Osteocyte (in vitro differentiated cells): ENCODE measurements around the gene PTPRN2. TPM values are rescaled to one million over a fixed set of nuclear protein-coding genes. Genes with fewer than 3 reads are reported as not detected.

ENCODE experiments used
- DNase-seq: peaks from one replicate; pipeline ENCODE4 v3.0.0; 2021; ENCODE audit warnings: mixed read lengths; ENCODE audit not compliant: unreplicated experiment; ENCODE audit errors: extremely low spot score
- H3K27ac Mint-ChIP-seq: one replicate; pipeline ENCODE4 v1.8.0; 2021; ENCODE audit warnings: mild to moderate bottlenecking, mixed read lengths; ENCODE audit not compliant: unreplicated experiment
- H3K27me3 Mint-ChIP-seq: one replicate; pipeline ENCODE4 v1.8.0; 2021; ENCODE audit warnings: mixed read lengths; ENCODE audit not compliant: unreplicated experiment
- H3K36me3 Mint-ChIP-seq: one replicate; pipeline ENCODE4 v1.8.0; 2021; ENCODE audit warnings: mixed read lengths; ENCODE audit not compliant: unreplicated experiment
- H3K4me1 Mint-ChIP-seq: one replicate; pipeline ENCODE4 v1.8.0; 2021; ENCODE audit warnings: mixed read lengths; ENCODE audit not compliant: unreplicated experiment
- H3K4me3 Mint-ChIP-seq: one replicate; pipeline ENCODE4 v1.8.0; 2021; ENCODE audit warnings: mild to moderate bottlenecking, moderate library complexity, mixed read lengths; ENCODE audit not compliant: unreplicated experiment
- H3K9me3 Mint-ChIP-seq: one replicate; pipeline ENCODE4 v1.8.0; 2021; ENCODE audit warnings: mixed read lengths; ENCODE audit not compliant: unreplicated experiment
- total RNA-seq: library from RNA; stranded (reverse); gene quantifications from 2 replicates; pipeline ENCODE4 v1.2.1, GENCODE V29; 2021
- TF ChIP-seq, protein P1 (sequence below): fragments of 200-600 bp; sonication (generic); IDR thresholded peaks from 2 replicates; pipeline ENCODE4 v1.5.0; 2021; ENCODE audit warnings: antibody characterized with exemption, mild to moderate bottlenecking, moderate library complexity

PTPRN2 gene
- total RNA-seq, 1 donor from 2014 or later, result 0.59 TPM

GRCh38 chr7:157871681-157872080, 715.9 kb downstream of the PTPRN2 start:
- Mint-ChIP-seq H3K27ac (no peak overlapping the region), H3K4me1 (no peaks in the 10 kb centered on the region), H3K4me3 (no peak overlapping the region), H3K36me3 (no peaks in the 10 kb centered on the region), H3K27me3 (no peaks in the 10 kb centered on the region), H3K9me3 (peaks cover 22% of the 10 kb centered on the region)
- no peak for DNase-seq
- TF ChIP-seq, protein P1, sequence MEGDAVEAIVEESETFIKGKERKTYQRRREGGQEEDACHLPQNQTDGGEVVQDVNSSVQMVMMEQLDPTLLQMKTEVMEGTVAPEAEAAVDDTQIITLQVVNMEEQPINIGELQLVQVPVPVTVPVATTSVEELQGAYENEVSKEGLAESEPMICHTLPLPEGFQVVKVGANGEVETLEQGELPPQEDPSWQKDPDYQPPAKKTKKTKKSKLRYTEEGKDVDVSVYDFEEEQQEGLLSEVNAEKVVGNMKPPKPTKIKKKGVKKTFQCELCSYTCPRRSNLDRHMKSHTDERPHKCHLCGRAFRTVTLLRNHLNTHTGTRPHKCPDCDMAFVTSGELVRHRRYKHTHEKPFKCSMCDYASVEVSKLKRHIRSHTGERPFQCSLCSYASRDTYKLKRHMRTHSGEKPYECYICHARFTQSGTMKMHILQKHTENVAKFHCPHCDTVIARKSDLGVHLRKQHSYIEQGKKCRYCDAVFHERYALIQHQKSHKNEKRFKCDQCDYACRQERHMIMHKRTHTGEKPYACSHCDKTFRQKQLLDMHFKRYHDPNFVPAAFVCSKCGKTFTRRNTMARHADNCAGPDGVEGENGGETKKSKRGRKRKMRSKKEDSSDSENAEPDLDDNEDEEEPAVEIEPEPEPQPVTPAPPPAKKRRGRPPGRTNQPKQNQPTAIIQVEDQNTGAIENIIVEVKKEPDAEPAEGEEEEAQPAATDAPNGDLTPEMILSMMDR, result no peak

DNA sequence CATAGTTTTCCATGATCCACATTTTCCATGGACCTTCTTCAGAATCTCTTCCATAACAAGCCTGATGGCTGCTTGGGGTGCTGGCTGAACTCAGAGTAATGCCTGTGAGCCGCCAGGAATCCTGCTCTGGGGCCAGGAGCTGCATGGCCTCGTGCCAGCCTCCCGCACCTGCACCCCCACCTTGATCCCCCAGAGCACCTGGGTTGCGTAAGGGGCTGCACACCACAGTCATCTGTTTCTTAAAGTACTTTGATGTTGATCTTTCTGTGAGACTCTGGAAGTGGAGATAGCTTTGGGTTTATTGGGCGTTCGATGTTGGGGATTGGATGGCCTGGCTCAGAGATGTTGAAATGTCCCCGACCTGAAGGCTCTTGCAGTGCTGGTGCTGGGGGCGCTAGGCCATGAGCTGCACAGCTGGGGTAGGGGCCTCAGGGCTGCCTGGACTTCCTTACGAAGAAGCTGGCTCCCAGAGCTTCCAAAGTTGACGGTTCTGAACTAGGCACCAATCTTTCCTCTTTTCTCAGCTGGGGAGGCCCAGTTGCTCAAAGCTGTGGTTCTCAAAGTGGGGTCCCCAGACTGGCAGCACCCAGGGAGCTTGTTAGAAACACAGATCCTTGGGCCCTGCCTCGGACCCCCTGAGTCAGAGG, 716.9 kb downstream of the PTPRN2 start:
- Mint-ChIP-seq H3K36me3 (no peaks in the 10 kb centered on the region), H3K27ac (no peak overlapping the region), H3K4me1 (no peaks in the 10 kb centered on the region), H3K4me3 (no peak overlapping the region), H3K9me3 (peaks cover 22% of the 10 kb centered on the region), H3K27me3 (no peaks in the 10 kb centered on the region)
- no peak for DNase-seq
- TF ChIP-seq, protein P1, result no peak

DNA sequence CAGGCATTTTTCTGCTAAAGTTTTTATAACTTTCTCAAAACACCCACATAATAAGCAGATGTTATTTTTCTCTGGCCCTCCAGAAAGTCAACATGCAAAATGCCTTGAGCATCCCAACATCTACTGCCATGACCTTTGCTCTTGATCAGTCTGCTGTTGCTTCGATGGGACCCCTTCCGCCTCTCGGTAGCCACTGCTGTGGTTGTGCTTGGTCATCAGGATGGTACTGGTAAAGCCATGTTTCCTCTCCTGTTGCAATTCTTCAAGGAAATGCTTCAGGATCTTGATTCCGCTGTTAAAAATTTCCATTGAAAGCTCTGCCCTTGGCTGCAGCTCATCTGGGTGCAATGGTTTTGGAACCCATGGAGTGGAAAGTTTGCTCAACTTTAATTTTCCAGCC, 717.8 kb downstream of the PTPRN2 start:
- Mint-ChIP-seq H3K4me3 (no peak overlapping the region), H3K4me1 (no peaks in the 10 kb centered on the region), H3K36me3 (no peaks in the 10 kb centered on the region), H3K9me3 (peaks cover 23% of the 10 kb centered on the region), H3K27me3 (no peaks in the 10 kb centered on the region), H3K27ac (no peak overlapping the region)
- no peak for DNase-seq
- TF ChIP-seq, protein P1, result no peak

GRCh38 chr7:157867685-157868305, 719.8 kb downstream of the PTPRN2 start:
- no peak overlapping the region for H3K4me3 Mint-ChIP-seq
- H3K4me1 Mint-ChIP-seq, result no peaks in the 10 kb centered on the region
- H3K27me3 Mint-ChIP-seq, result no peaks in the 10 kb centered on the region
- H3K27ac Mint-ChIP-seq, result no peak overlapping the region
- H3K9me3 Mint-ChIP-seq, result peaks cover 23% of the 10 kb centered on the region
- TF ChIP-seq, protein P1, result no peak
- DNase-seq, result no peak
- no peaks in the 10 kb centered on the region for H3K36me3 Mint-ChIP-seq

DNA sequence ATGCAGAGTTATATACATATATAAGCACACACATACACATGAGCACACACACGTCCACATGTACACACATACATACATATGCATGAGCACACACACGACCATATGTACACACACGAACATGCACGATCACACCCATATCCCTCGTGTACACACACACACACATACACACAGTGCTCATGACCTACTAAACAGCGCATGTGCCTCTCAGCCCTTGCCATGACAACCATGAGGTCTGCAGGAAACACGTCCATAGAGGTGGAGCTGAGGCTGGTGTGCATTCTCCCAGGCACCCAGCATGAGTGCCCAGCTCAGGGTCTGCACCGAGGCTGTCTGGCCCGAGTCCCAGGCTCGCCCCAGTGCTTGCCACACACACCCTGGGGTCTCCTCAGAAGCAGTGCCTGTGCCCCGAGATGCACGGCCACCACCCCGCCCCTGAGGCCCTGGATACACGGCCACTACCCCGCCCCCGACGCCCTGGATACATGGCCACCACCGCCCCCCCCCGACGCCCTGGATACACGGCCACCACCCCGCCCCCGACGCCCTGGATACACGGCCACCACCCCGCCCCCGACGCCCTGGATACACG, 721.2 kb downstream of the PTPRN2 start:
- Mint-ChIP-seq H3K27ac (no peak overlapping the region), H3K4me3 (no peak overlapping the region), H3K27me3 (no peaks in the 10 kb centered on the region), H3K4me1 (no peaks in the 10 kb centered on the region), H3K36me3 (no peaks in the 10 kb centered on the region), H3K9me3 (peaks cover 23% of the 10 kb centered on the region)
- TF ChIP-seq, protein P1, result no peak
- no peak for DNase-seq
